Effector CD8-positive, alpha-beta T cell (primary cell): ENCODE measurements around the gene GPNMB.
"Not testable (repeated sequence)": the region's sequence is repeated elsewhere in the genome, so short reads cannot be mapped to it uniquely, and the experiment has no call there.

ENCODE experiments used
- DNase-seq: peaks from one replicate; lab custom pipeline; 2025; lab: John Stamatoyannopoulos, UW

GPNMB gene

GRCh38 chr7:23299770-23300300 lies 53.3 kb downstream of the GPNMB start:
- DNase-seq: no peak

- DNase-seq: no peak
These were observed 60.5 kb downstream of the GPNMB start for GRCh38 chr7:23306936-23307521.

GRCh38 chr7:23308754-23309153 lies 62.2 kb downstream of the GPNMB start:
- DNase-seq: no peak

GRCh38 chr7:23312141-23312540 lies 65.6 kb downstream of the GPNMB start:
- not testable (repeated sequence) for DNase-seq

GRCh38 chr7:23315366-23315765 lies 68.8 kb downstream of the GPNMB start:
- DNase-seq: no peak
